HEK293T (cell line): Measurements from ENCODE around the gene HS1BP3.
A peak's percentile ranks its signal among the peaks of the same experiment; 100 is the strongest.

Experiments
- CTCF ChIA-PET: fragments of 350-600 bp; formaldehyde crosslinking; extraction: SDS; loops from one replicate; lab custom pipeline; 2021; ENCODE audit warnings: antibody characterized with exemption, inconsistent platforms; lab: Yijun Ruan, JAX
- POLR2A ChIA-PET: fragments of 350-600 bp; formaldehyde crosslinking; extraction: SDS; loops from one replicate; lab custom pipeline; 2020; ENCODE audit warnings: antibody characterized with exemption, inconsistent platforms; lab: Yijun Ruan, JAX
- DNase-seq: peaks from one replicate; pipeline ENCODE4 v3.0.0; 2012; ENCODE audit warnings: mixed read lengths; ENCODE audit errors: extremely low spot score
- ARNT ChIP-seq: fragments of 450-650 bp; IDR thresholded peaks from 2 replicates; pipeline ENCODE4 v1.6.1; 2017; ENCODE audit warnings: mild to moderate bottlenecking
- BHLHE40 ChIP-seq: fragments of 450-650 bp; IDR thresholded peaks from 2 replicates; pipeline ENCODE4 v1.6.1; 2016; ENCODE audit warnings: mild to moderate bottlenecking, moderate library complexity, borderline replicate concordance
- CTBP1 ChIP-seq: fragments of 450-650 bp; IDR thresholded peaks from 2 replicates; pipeline ENCODE4 v1.6.1; 2016; ENCODE audit warnings: borderline replicate concordance
- ELF4 ChIP-seq: fragments of 450-650 bp; IDR thresholded peaks from 2 replicates; pipeline ENCODE4 v1.6.1; 2017; ENCODE audit warnings: antibody characterized with exemption
- FOXA1 ChIP-seq: fragments of 450-650 bp; IDR thresholded peaks from 2 replicates; pipeline ENCODE4 v1.6.1; 2016; ENCODE audit warnings: mild to moderate bottlenecking
- FOXK2 ChIP-seq: fragments of 450-650 bp; IDR thresholded peaks from 2 replicates; pipeline ENCODE4 v1.6.1; 2016; ENCODE audit warnings: mild to moderate bottlenecking
- FOXM1 ChIP-seq: fragments of 450-650 bp; IDR thresholded peaks from 2 replicates; pipeline ENCODE4 v1.6.1; 2017; ENCODE audit warnings: mild to moderate bottlenecking, borderline replicate concordance
- HDGF ChIP-seq: fragments of 450-650 bp; IDR thresholded peaks from 2 replicates; pipeline ENCODE4 v1.6.1; 2017; ENCODE audit warnings: antibody characterized with exemption, borderline replicate concordance
- L3MBTL2 ChIP-seq: fragments of 450-650 bp; conservative IDR thresholded peaks from 2 replicates; pipeline ENCODE4 v1.6.1; 2016; ENCODE audit warnings: mild to moderate bottlenecking
- LEF1 ChIP-seq: fragments of 450-650 bp; IDR thresholded peaks from 2 replicates; pipeline ENCODE4 v1.6.1; 2017; ENCODE audit warnings: mild to moderate bottlenecking, borderline replicate concordance
- NFRKB ChIP-seq: fragments of 450-650 bp; IDR thresholded peaks from 2 replicates; pipeline ENCODE4 v1.6.1; 2016; ENCODE audit warnings: mild to moderate bottlenecking, moderate library complexity
- PKNOX1 ChIP-seq: fragments of 450-650 bp; IDR thresholded peaks from 2 replicates; pipeline ENCODE4 v1.6.1; 2016
- SP1 ChIP-seq: fragments of 450-650 bp; IDR thresholded peaks from 2 replicates; pipeline ENCODE4 v1.6.1; 2017
- SUZ12 ChIP-seq: fragments of 450-650 bp; IDR thresholded peaks from 2 replicates; pipeline ENCODE4 v1.6.1; 2016; ENCODE audit warnings: mild to moderate bottlenecking
- TARDBP ChIP-seq: fragments of 450-650 bp; IDR thresholded peaks from 2 replicates; pipeline ENCODE4 v1.6.1; 2016
- ZNF384 ChIP-seq: fragments of 450-650 bp; IDR thresholded peaks from 2 replicates; pipeline ENCODE4 v1.6.1; 2016

The HS1BP3 gene

GRCh38 chr2:20578895-20579825 is 71.7 kb downstream of the HS1BP3 start:
- CTCF ChIA-PET = no interaction called here
- DNase-seq = peak; percentile 40
- POLR2A ChIA-PET = interaction anchor here (0.7 to 4.3 kb wide), 2 partner anchors 12 to 131 kb away, joined by 4 to 40 read pairs; partner anchors contain the start of gene RHOB
- no peak for TF ChIP-seq L3MBTL2
- no peak for TF ChIP-seq PKNOX1
- TF ChIP-seq ZNF384 = no peak
- no peak for TF ChIP-seq SP1
- TF ChIP-seq ELF4 = no peak
- TF ChIP-seq FOXK2 = no peak
- no peak for TF ChIP-seq BHLHE40
- no peak for TF ChIP-seq HDGF
- TF ChIP-seq ARNT = no peak

GRCh38 chr2:20578266-20578894 is 72.5 kb downstream of the HS1BP3 start:
- ChIA-PET CTCF (no interaction called here), POLR2A (interaction anchor here (4.3 kb wide), 1 partner anchor 130 kb away, joined by 40 read pairs; the partner anchor contains the start of gene RHOB)
- TF ChIP-seq ELF4 (no peak), FOXA1 (no peak), ARNT (no peak), SP1 (no peak), ZNF384 (no peak), HDGF (no peak), FOXK2 (no peak), NFRKB (no peak)
- DNase-seq = no peak

- ChIA-PET CTCF (no interaction called here), POLR2A (interaction anchor here (4.3 kb wide), 1 partner anchor 130 kb away, joined by 40 read pairs; the partner anchor contains the start of gene RHOB)
- no peak for DNase-seq
- no peak for TF ChIP-seq NFRKB
- TF ChIP-seq ZNF384 = no peak
- no peak for TF ChIP-seq FOXK2
- no peak for TF ChIP-seq LEF1
- TF ChIP-seq FOXA1 = no peak
- no peak for TF ChIP-seq ARNT
- no peak for TF ChIP-seq PKNOX1
- TF ChIP-seq ELF4 = no peak
- no peak for TF ChIP-seq BHLHE40
- TF ChIP-seq FOXM1 = no peak
- TF ChIP-seq HDGF = no peak
- no peak for TF ChIP-seq CTBP1
- TF ChIP-seq L3MBTL2 = no peak
Observed at GRCh38 chr2:20577495-20578235, 73.2 kb downstream of the HS1BP3 start.

GRCh38 chr2:20576598-20577115 is 74.2 kb downstream of the HS1BP3 start:
- DNase-seq = no peak
- no peak for TF ChIP-seq ELF4
- no peak for TF ChIP-seq PKNOX1
- no peak for TF ChIP-seq HDGF
- no peak for TF ChIP-seq SUZ12
- TF ChIP-seq NFRKB = no peak
- TF ChIP-seq SP1 = no peak
- TF ChIP-seq BHLHE40 = no peak
- TF ChIP-seq CTBP1 = no peak
- CTCF ChIA-PET = interaction anchor here (0.6 kb wide), 1 partner anchor 608 kb away, joined by 3 read pairs; no protein-coding TSS in a partner anchor
- POLR2A ChIA-PET = no interaction called here

- no peak for TF ChIP-seq FOXA1
- TF ChIP-seq ELF4 = no peak
- no peak for TF ChIP-seq CTBP1
- TF ChIP-seq SUZ12 = no peak
- no peak for TF ChIP-seq TARDBP
- TF ChIP-seq HDGF = no peak
- TF ChIP-seq PKNOX1 = no peak
- TF ChIP-seq NFRKB = no peak
- no peak for DNase-seq
- POLR2A ChIA-PET = interaction anchor here (1.6 kb wide), 1 partner anchor 129 kb away, joined by 8 read pairs; the partner anchor contains the start of gene RHOB
- CTCF ChIA-PET = interaction anchor here (0.6 kb wide), 2 partner anchors 118 to 607 kb away, joined by 3 read pairs; no protein-coding TSS in a partner anchor
Observed at GRCh38 chr2:20575935-20576597, 74.8 kb downstream of the HS1BP3 start.
